ENCODE data around the gene UNC45B. TPM values are rescaled to one million over a fixed set of nuclear protein-coding genes. Genes with fewer than 3 reads are reported as not detected.

Gene UNC45B
- total and polyA plus RNA-seq, 2 of the 4 experiments (the other 2 are of a cell fraction) = not detected

GRCh38 chr17:35224436-35224835, 76.8 kb downstream of the UNC45B start:
- no peak overlapping the region for H3K56ac ChIP-seq (ENCODE audit: extremely low read depth, insufficient read depth, low read length)
- H3K27ac ChIP-seq (ENCODE audit: insufficient read depth, low read length) = no peak overlapping the region
- H2BK5ac ChIP-seq (ENCODE audit: low read depth, low read length, poor library complexity, severe bottlenecking) = no peak overlapping the region
- H3K4me3 ChIP-seq (ENCODE audit: insufficient read depth, low read depth, low read length) = no peak overlapping the region
- H2AK5ac ChIP-seq (ENCODE audit: low read depth, low read length) = no peak overlapping the region
- H3K23ac ChIP-seq (ENCODE audit: low read depth, low read length) = no peak overlapping the region
- no peak overlapping the region for H2AK9ac ChIP-seq (replicated peaks; ENCODE audit: low read depth, low read length, poor library complexity)
- in situ Hi-C loops (cut with MboI; ENCODE audit: low sequenced_read_pairs) = no loop called here
- no peaks in the 10 kb centered on the region for H3K9me1 ChIP-seq (ENCODE audit: insufficient read depth, low read length)
- H2BK20ac ChIP-seq (ENCODE audit: low read depth, low read length) = no peak overlapping the region
- no peak overlapping the region for H3K18ac ChIP-seq (ENCODE audit: low read depth, low read length)
- no peaks in the 10 kb centered on the region for H3K79me1 ChIP-seq (ENCODE audit: low read depth in 1 of 2, low read length in 2 of 2)
- POLR2A ChIA-PET (ENCODE audit: unreplicated experiment) = no interaction called here
- no peak overlapping the region for H3K4ac ChIP-seq (ENCODE audit: low read depth, low read length)
- H4K8ac ChIP-seq (ENCODE audit: low read depth in 2 of 2, low read length in 2 of 2) = no peak overlapping the region
- H3K4me1 ChIP-seq (ENCODE audit: control insufficient read depth, insufficient read depth, low read length) = no peaks in the 10 kb centered on the region
- ATAC-seq (ENCODE audit: low read depth) = no peak
- no peak overlapping the region for H3K14ac ChIP-seq (replicated peaks; ENCODE audit: low read depth, low read length)
- H4K5ac ChIP-seq (ENCODE audit: low read depth, low read length) = no peak overlapping the region
- H4K91ac ChIP-seq (ENCODE audit: insufficient read depth, low read depth, low read length) = no peak overlapping the region
- dilution Hi-C loops (cut with HindIII; ENCODE audit: low sequenced_read_pairs, unreplicated experiment) = no loop called here
- H2AFZ ChIP-seq (replicated peaks; ENCODE audit: low read length, poor library complexity) = no peak overlapping the region
- H4K20me1 ChIP-seq (ENCODE audit: insufficient read depth, low read length) = no peaks in the 10 kb centered on the region
- H2BK120ac ChIP-seq (ENCODE audit: low read depth, low read length) = no peak overlapping the region
- WGBS, 2 experiments (ENCODE audit: extremely low coverage in 2 of 2, insufficient read length in 1 of 2) = no CpG with 5 or more reads among the region's 1 CpG
- H3K4me2 ChIP-seq (ENCODE audit: low read depth, low read length) = no peak overlapping the region
- no peak overlapping the region for H3K9ac ChIP-seq (ENCODE audit: low read depth, low read length)
- no peak overlapping the region for H2BK15ac ChIP-seq (ENCODE audit: low read depth, low read length)
- TF ChIP-seq, protein P1, sequence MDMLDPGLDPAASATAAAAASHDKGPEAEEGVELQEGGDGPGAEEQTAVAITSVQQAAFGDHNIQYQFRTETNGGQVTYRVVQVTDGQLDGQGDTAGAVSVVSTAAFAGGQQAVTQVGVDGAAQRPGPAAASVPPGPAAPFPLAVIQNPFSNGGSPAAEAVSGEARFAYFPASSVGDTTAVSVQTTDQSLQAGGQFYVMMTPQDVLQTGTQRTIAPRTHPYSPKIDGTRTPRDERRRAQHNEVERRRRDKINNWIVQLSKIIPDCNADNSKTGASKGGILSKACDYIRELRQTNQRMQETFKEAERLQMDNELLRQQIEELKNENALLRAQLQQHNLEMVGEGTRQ (IDR thresholded peaks at IDR 0.05; ENCODE audit: low read depth, low read length) = no peak
- TF ChIP-seq, protein P2, sequence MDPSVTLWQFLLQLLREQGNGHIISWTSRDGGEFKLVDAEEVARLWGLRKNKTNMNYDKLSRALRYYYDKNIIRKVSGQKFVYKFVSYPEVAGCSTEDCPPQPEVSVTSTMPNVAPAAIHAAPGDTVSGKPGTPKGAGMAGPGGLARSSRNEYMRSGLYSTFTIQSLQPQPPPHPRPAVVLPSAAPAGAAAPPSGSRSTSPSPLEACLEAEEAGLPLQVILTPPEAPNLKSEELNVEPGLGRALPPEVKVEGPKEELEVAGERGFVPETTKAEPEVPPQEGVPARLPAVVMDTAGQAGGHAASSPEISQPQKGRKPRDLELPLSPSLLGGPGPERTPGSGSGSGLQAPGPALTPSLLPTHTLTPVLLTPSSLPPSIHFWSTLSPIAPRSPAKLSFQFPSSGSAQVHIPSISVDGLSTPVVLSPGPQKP (IDR thresholded peaks at IDR 0.05; ENCODE audit: borderline replicate concordance, low read depth, low read length) = no peak
- TF ChIP-seq RAD21 (IDR thresholded peaks at IDR 0.05; ENCODE audit: low read length) = no peak
- peak; percentile 25; the same call in 1 of the 2 replicates for TF ChIP-seq MAFK (IDR thresholded peaks at IDR 0.05; ENCODE audit: low read depth, low read length)
- TF ChIP-seq SMC3 (IDR thresholded peaks at IDR 0.05; ENCODE audit: low read depth, low read length) = no peak
- peaks cover 3% of the 10 kb centered on the region; the same call in 1 of the 2 replicates for H3K9me3 ChIP-seq (ENCODE audit: control insufficient read depth, insufficient read depth, low read length)
- CTCF ChIA-PET = no interaction called here
- H3K27me3 ChIP-seq (ENCODE audit: control insufficient read depth, insufficient read depth, low read length) = no peaks in the 10 kb centered on the region; the same call in 1 of the 2 replicates
- BruUV-seq (replicated peaks) = no TSS peak
- intact Hi-C loops (cut with micrococcal nuclease) = no loop called here
- DNase-seq = no peak
- H3K36me3 ChIP-seq (ENCODE audit: control insufficient read depth, insufficient read depth, low read length) = no peaks in the 10 kb centered on the region

Data from IMR-90 (cell line).